HCT116 (cell line): ENCODE results near the gene LFNG. TPM values are rescaled to one million over a fixed set of nuclear protein-coding genes. Genes with fewer than 3 reads are reported as not detected.

Source experiments
- ATAC-seq: fragments of 200-7000 bp; cut with Tn5 transposase; 2 replicates; pipeline ENCODE4 v1.9.1; 2020; ENCODE audit warnings: mild to moderate bottlenecking, moderate library complexity
- BruUV-seq: library from RNA; stranded (reverse); fragments of 400-500 nt; replicated peaks from 2 replicates; lab custom pipeline; 2021; lab: Mats Ljungman, UMichigan
- CTCF ChIA-PET: fragments of 300-600 bp; sonication (Branson Sonifier 250); formaldehyde crosslinking; loops from one replicate; lab custom pipeline; 2021; ENCODE audit warnings: antibody characterized with exemption; lab: Charles Lee
- POLR2A ChIA-PET: fragments of 300-600, 350-600 bp; sonication (Branson Sonifier 250); formaldehyde crosslinking; loops from one replicate; lab custom pipeline; 2021; ENCODE audit warnings: antibody characterized with exemption; lab: Charles Lee
- RAD21 ChIA-PET, 2 experiments: fragments of 300-600 bp; sonication (Branson Sonifier 250); formaldehyde crosslinking; loops; one replicate each; lab custom pipeline; 2023; ENCODE audit warnings: low total read pairs in 2 of 2; ENCODE audit not compliant: uncharacterized antibody in 2 of 2, unreplicated experiment in 2 of 2, low non-redundant PET in 1 of 2; lab: Charles Lee
- DNase-seq: peaks from one replicate; pipeline ENCODE4 v3.0.0-alpha.2; 2010; ENCODE audit warnings: low read depth, low spot score
- H2AFZ ChIP-seq: fragments of 200-600 bp; shearing (Covaris generic), sonication (generic); 2 replicates; pipeline ENCODE4 v1.6.1; 2017; ENCODE audit warnings: low read depth, mixed run types, mixed read lengths, antibody characterized with exemption, low read length; ENCODE audit not compliant: poor library complexity, severe bottlenecking
- H3K27ac ChIP-seq: 2 replicates; pipeline ENCODE4 v1.5.1; 2012; ENCODE audit warnings: low read depth, low read length
- H3K27me3 ChIP-seq: fragments of 200-600 bp; sonication (generic); 2 replicates; pipeline ENCODE4 v1.6.1; 2016; ENCODE audit warnings: mixed run types, low read length, mixed read lengths; ENCODE audit not compliant: insufficient read depth
- H3K36me3 ChIP-seq, 2 experiments: fragments of 200-500 bp in 1 of 2; fragments of 200-600 bp in 1 of 2; sonication (Bioruptor generic) in 1 of 2; sonication (generic) in 1 of 2; 2 replicates each; pipeline versions ENCODE4 v1.5.1 to v1.6.1; 2014 to 2016; ENCODE audit warnings: low read length in 2 of 2, inconsistent platforms in 1 of 2, mixed read lengths in 1 of 2, mixed run types in 1 of 2; ENCODE audit not compliant: insufficient read depth in 2 of 2, control insufficient read depth in 1 of 2
- H3K4me1 ChIP-seq, 2 experiments: fragments of 200-600 bp in 1 of 2; sonication (generic) in 1 of 2; 2 replicates each; pipeline versions ENCODE4 v1.5.1 to v1.6.1; 2012 to 2017; ENCODE audit warnings: low read length in 2 of 2, inconsistent platforms in 1 of 2, mild to moderate bottlenecking in 1 of 2, mixed read lengths in 1 of 2, mixed run types in 1 of 2, moderate library complexity in 1 of 2; ENCODE audit not compliant: insufficient read depth in 2 of 2, control insufficient read depth in 1 of 2
- H3K4me2 ChIP-seq: fragments of 200-600 bp; sonication (generic); 2 replicates; pipeline ENCODE4 v1.6.1; 2017; ENCODE audit warnings: mixed run types, low read length, mixed read lengths
- H3K4me3 ChIP-seq, 2 experiments: fragments of 200-600 bp in 1 of 2; sonication (generic) in 1 of 2; replicated peaks in 1 of 2; 2 replicates each; pipeline ENCODE4 v1.5.1; 2011 to 2016; ENCODE audit warnings: low read length in 2 of 2, control low read depth in 1 of 2, low read depth in 1 of 2, mild to moderate bottlenecking in 1 of 2, mixed read lengths in 1 of 2, mixed run types in 1 of 2
- H3K79me2 ChIP-seq: fragments of 200-600 bp; sonication (generic); 2 replicates; pipeline ENCODE4 v1.6.1; 2017; ENCODE audit warnings: mild to moderate bottlenecking, mixed run types, low read length, moderate library complexity, mixed read lengths; ENCODE audit not compliant: insufficient read depth
- H3K9ac ChIP-seq: fragments of 200-600 bp; sonication (generic); 2 replicates; pipeline ENCODE4 v1.6.1; 2016; ENCODE audit warnings: low read length, mixed read lengths
- H3K9me2 ChIP-seq: fragments of 200-600 bp; sonication (generic), shearing (Covaris generic); 2 replicates; pipeline ENCODE4 v1.6.1; 2017; ENCODE audit warnings: mixed run types, mild to moderate bottlenecking, moderate library complexity; ENCODE audit not compliant: insufficient read depth
- H3K9me3 ChIP-seq, 2 experiments: fragments of 200-500 bp in 1 of 2; fragments of 200-600 bp in 1 of 2; sonication (Bioruptor generic) in 1 of 2; sonication (generic) in 1 of 2; 2 replicates each; pipeline ENCODE4 v1.6.1; 2014 to 2017; ENCODE audit warnings: low read length in 2 of 2, mixed read lengths in 2 of 2, inconsistent platforms in 1 of 2, low read depth in 1 of 2, mild to moderate bottlenecking in 1 of 2, mixed run types in 1 of 2, moderate library complexity in 1 of 2; ENCODE audit not compliant: control insufficient read depth in 1 of 2, insufficient read depth in 1 of 2
- H4K20me1 ChIP-seq: fragments of 200-600 bp; sonication (generic), shearing (Covaris generic); 2 replicates; pipeline ENCODE4 v1.6.1; 2017; ENCODE audit warnings: mixed run types, mild to moderate bottlenecking, moderate library complexity; ENCODE audit not compliant: insufficient read depth
- CBX3 ChIP-seq: IDR thresholded peaks from 2 replicates; pipeline ENCODE4 v1.6.1; 2012; ENCODE audit warnings: low read depth
- EZH2phosphoT487 ChIP-seq: fragments of 200-600 bp; IDR thresholded peaks from 2 replicates; pipeline ENCODE4 v1.6.1; 2018; ENCODE audit warnings: antibody characterized with exemption, borderline replicate concordance
- JUND ChIP-seq: IDR thresholded peaks from 2 replicates; pipeline ENCODE4 v1.6.1; 2012
- RAD21 ChIP-seq: IDR thresholded peaks from 2 replicates; pipeline ENCODE4 v1.6.1; 2012; ENCODE audit warnings: low read depth, mild to moderate bottlenecking
- SIN3A ChIP-seq: IDR thresholded peaks from 2 replicates; pipeline ENCODE4 v1.6.1; 2012; ENCODE audit warnings: low read depth
- SP1 ChIP-seq: IDR thresholded peaks from 2 replicates; pipeline ENCODE4 v1.6.1; 2012; ENCODE audit warnings: low read depth
- ZNF274 ChIP-seq: fragments of 200-500 bp; sonication (Bioruptor generic); IDR thresholded peaks from 2 replicates; pipeline ENCODE4 v1.6.1; 2014; ENCODE audit warnings: mild to moderate bottlenecking, low read depth, low read length, inconsistent platforms
- intact Hi-C: fragments of 100-400 bp; cut with micrococcal nuclease; formaldehyde crosslinking; loops from 2 replicates; pipeline ENCODE4 v1.10.0; 2022
- total RNA-seq: library from RNA; stranded (reverse); gene quantifications from one replicate; pipeline ENCODE4 v1.2.1, GENCODE V29; 2021; ENCODE audit not compliant: unreplicated experiment
- TF ChIP-seq, protein P1 (sequence below), 3 experiments: fragments of 200-600 bp in 1 of 3; sonication (generic) in 1 of 3; IDR thresholded peaks in 2 of 3; conservative IDR thresholded peaks in 1 of 3; 2 replicates each; pipeline ENCODE4 v1.5.1; 2012 to 2017; ENCODE audit warnings: low read depth in 2 of 3, low read length in 2 of 3, antibody characterized with exemption in 1 of 3, borderline replicate concordance in 1 of 3, control low read depth in 1 of 3, mild to moderate bottlenecking in 1 of 3, mixed read lengths in 1 of 3, mixed run types in 1 of 3, moderate library complexity in 1 of 3; ENCODE audit not compliant: insufficient read depth in 1 of 3

The LFNG gene
- total RNA-seq, 1 experiment from 2014 or later = 14.3 TPM

DNA sequence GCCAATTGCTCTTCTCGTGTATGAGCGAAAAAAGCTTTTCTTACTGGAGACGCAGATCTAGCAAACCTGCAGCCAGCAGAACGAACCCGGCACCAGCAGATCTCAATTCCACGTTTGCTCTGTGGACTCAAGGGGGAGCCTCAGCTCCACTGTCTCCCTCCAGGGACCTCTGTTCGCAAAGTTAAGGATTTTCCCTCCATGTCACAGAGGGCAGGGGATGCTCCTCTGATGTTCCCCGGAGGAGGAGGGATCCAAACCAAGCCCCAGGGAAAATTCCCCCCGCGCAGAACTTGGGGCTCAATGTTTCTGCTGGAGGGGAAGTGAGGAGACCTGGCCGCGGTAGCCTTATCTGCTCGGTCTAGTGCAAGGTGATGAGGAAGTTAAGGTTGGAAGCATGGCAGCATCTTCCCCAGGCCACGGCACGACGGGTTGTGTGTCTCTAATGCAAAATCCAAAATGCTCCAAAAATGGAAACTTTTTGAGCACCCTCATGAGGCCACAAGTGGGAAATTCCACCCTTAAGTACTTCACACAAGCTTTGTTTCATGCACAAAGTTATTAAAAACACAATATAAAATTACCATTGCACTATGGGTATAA, 48.2 kb downstream of the LFNG start:
- ChIA-PET CTCF (interaction anchor here (1.0 kb wide), 1 partner anchor 113 kb away, joined by 3 read pairs; no protein-coding TSS in a partner anchor), RAD21 (no interaction called here), POLR2A (no interaction called here)
- Histone ChIP-seq H3K9me2 (no peaks in the 10 kb centered on the region), H3K9ac (no peak overlapping the region), H3K27me3 (no peaks in the 10 kb centered on the region), H4K20me1 (no peaks in the 10 kb centered on the region), H3K4me2 (no peak overlapping the region), H3K9me3 (no peaks in the 10 kb centered on the region), H3K79me2 (peaks cover 10% of the 10 kb centered on the region), H3K4me1 (peaks cover 16 to 20% of the 10 kb centered on the region in 2 experiments), H2AFZ (no peak overlapping the region), H3K36me3 (no peaks in the 10 kb centered on the region), H3K27ac (no peak overlapping the region), H3K4me3 (no peak overlapping the region)
- intact Hi-C loops = loop anchor here (10.0 kb wide), 1 partner anchor 117 kb away; the partner anchor contains the start of gene AMZ1
- no peak for DNase-seq
- BruUV-seq = no TSS peak
- TF ChIP-seq JUND (no peak), RAD21 (peak; percentile 60), EZH2phosphoT487 (no peak), ZNF274 (no peak), SIN3A (no peak), SP1 (no peak), CBX3 (no peak)
- TF ChIP-seq, protein P1, sequence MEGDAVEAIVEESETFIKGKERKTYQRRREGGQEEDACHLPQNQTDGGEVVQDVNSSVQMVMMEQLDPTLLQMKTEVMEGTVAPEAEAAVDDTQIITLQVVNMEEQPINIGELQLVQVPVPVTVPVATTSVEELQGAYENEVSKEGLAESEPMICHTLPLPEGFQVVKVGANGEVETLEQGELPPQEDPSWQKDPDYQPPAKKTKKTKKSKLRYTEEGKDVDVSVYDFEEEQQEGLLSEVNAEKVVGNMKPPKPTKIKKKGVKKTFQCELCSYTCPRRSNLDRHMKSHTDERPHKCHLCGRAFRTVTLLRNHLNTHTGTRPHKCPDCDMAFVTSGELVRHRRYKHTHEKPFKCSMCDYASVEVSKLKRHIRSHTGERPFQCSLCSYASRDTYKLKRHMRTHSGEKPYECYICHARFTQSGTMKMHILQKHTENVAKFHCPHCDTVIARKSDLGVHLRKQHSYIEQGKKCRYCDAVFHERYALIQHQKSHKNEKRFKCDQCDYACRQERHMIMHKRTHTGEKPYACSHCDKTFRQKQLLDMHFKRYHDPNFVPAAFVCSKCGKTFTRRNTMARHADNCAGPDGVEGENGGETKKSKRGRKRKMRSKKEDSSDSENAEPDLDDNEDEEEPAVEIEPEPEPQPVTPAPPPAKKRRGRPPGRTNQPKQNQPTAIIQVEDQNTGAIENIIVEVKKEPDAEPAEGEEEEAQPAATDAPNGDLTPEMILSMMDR (IDR thresholded peaks at IDR 0.05 in 2 of 3, conservative IDR thresholded peaks at IDR 0.05 in 1 of 3; ENCODE audit: borderline replicate concordance in 1 of 3, insufficient read depth in 1 of 3, low read depth in 2 of 3, low read length in 2 of 3) = peak; percentile 22 to 38 (median 24); a peak in 3 of 6 replicates
- ATAC-seq = peak; percentile 43; the same call in 1 of the 2 replicates
